ENCODE results near the gene CORO7.
"Not testable (repeated sequence)": the region's sequence is repeated elsewhere in the genome, so short reads cannot be mapped to it uniquely, and the experiment has no call there.

The CORO7 gene

DNA sequence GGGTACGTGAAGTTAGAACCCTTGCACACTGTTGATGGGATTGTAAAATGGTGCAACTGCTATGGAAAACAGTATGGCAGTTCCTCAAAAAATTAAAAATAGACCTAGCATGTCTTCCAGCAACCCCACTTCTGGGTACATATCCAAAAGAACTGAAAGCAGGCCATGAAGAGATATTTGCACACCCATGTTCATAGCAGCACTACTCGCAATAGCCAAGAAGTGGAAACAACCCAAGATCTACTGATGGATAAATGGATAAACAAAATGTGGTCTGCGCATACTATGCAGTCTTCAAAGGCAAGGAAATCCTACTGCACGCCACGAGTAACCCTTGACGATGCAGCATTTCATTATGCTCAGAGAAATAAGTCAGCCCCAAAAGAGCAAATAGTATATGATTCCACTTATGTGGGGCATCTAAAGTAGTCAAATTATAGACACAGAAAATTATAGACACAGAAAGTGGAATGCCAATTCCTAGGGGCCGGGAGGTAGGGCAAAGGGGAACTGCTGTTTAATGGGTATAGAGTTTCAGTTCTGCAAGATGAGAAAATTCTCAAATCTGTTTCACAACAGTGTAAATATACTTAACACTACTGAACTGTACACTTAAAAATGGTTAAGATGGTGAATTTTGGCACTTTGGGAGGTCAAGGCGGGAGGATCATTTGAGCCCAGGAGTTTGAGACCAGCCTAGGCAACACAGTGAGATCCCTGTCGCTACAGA is 17.2 kb downstream of the CORO7 start:
- DNase-seq, result no peak

DNA sequence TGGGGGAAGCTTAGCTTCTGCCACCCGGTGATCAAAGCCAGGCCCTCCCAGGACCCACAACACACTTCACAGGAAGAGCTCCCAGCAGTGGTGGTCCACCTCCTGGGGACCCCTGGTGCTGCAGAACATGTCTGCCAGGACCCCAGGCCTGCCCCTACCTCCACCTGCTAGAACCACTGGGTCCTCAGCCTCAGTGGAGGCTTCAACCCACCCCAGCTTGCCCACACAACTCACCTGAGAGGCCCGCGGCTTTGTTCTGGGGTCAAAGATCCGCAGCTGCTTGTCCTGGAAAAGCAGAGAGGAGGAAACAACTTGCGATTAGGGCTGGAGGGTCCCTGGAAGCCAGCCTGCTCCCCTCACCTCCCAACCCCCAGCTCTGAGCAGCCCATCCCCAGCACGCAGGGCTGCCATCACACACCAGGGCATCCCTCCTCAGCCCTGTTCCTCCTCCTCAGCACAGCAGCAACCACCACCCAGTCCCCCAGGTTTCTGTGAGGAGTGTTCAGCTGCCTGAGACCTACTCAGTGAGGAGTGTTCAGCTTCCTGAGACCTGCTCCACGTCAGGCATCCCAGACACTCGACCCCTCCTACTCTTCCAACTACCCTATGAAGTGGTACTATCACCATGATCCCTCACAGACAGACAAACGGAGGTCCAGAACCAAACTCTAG is 21.2 kb downstream of the CORO7 start:
- no peak for DNase-seq

DNA sequence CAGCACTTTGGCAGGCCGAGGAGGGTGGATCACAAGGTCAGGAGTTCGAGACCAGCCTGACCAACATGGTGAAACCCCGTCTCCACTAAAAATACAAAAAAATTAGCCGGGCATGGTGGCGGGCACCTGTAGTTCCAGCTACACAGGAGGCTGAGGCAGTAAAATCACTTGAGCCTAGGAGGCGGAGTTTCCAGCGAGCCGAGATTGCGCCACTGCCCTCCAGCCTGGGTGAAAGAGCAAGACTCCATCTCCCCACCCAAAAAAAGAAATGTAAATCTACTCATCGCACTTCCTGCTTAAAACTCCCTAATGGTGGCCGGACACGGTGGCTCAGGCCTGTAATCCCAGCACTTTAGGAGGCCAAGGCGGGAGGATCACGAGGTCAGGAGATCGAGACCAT is 22.5 kb downstream of the CORO7 start:
- not testable (repeated sequence) for DNase-seq

DNA sequence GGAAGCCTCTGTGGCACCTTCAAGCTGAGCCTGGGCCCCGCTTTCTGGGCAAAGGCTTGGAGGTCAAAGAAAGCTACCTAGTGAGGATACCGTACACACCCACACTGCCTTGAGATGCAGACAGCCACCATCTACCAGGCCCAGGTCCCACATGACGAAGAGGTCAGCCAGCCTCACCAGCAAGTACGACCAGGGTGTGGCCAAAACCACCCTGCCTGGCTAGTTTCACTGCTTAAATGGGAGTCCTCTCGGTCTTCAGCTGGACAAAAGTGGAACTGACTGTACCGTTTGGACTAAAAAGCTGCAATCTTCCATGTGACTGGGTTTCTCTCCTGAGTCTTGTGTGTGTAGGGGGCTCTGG is 23.2 kb downstream of the CORO7 start:
- no peak for DNase-seq

DNA sequence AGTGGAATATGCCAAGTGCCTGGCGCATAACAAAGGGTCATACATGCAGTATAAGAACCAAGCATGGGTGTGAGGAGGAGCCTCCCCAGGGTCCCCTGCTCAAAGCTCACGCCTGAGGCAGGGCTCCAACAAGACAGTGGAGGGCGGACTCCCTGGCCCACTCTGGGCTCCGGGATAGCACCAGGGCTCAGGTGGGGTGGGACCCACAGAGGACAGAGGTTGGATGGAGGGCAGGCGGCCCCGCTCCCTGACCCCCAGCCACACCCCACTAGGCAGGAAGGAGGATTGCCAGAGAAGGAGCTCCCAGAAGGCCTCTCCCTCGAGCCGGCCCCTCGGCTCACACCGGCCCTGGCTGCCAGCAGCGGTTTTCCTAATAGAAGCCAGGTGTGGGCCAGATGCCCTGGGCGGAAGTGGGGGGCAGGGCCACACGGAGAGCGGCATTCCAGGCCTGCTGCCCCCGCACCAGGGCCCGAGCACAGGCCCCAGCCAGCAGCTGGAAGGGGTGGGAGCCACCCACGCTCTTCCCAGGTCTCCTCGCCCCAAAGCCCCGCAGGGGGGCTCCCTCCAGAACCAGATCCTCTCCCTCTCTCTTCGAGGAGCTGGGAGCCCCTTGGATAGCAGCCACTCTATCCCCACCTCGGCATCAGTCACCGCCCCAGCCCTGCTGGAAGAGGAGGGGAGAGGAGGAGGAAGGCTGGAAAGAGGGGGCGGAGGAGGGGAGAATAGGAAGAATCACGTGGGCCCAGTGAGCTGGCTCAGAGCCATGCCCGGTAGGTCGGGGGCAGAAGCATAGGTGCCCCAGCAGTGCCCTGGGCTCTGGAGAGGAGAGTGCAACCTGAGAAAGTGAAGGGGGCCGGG is 23.8 kb downstream of the CORO7 start:
- no peak for DNase-seq

DNA sequence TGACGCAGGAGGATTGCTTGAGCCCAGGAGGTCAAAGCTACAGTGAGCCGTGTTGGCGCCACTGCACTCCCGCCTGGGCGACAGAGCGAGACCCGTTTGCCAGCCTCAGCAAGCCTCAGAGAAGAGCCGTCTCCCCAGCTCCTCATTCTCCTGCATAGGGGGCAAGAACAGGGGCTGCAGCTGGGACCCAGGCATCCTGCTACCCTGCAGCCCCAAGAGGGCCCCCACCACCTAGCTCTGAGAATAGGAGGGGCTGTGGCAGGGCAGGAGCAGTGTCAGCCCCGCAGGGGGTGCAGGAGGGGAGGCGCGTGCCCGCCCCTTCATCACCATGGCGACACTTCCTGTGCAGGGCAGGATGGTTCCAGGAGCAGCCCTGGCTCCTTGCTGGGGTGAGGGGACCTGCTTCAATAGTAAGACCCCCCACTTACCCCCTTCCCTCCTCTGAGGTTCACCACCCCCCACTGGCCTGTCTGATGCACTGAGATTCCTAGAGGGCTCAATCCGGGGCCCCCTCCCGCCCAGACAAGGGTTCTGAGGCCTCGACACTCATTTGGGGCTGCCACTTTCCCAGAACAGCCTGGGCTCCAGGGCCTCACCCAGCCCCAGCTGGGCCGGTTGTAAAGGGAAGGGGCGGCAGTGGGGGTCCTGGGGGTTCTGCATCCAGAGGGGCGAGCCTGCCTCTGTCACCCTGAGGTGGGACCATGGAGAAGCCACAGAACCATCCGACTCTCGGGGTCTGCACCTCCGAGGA is 24.6 kb downstream of the CORO7 start:
- DNase-seq, result peak; percentile 17

DNA sequence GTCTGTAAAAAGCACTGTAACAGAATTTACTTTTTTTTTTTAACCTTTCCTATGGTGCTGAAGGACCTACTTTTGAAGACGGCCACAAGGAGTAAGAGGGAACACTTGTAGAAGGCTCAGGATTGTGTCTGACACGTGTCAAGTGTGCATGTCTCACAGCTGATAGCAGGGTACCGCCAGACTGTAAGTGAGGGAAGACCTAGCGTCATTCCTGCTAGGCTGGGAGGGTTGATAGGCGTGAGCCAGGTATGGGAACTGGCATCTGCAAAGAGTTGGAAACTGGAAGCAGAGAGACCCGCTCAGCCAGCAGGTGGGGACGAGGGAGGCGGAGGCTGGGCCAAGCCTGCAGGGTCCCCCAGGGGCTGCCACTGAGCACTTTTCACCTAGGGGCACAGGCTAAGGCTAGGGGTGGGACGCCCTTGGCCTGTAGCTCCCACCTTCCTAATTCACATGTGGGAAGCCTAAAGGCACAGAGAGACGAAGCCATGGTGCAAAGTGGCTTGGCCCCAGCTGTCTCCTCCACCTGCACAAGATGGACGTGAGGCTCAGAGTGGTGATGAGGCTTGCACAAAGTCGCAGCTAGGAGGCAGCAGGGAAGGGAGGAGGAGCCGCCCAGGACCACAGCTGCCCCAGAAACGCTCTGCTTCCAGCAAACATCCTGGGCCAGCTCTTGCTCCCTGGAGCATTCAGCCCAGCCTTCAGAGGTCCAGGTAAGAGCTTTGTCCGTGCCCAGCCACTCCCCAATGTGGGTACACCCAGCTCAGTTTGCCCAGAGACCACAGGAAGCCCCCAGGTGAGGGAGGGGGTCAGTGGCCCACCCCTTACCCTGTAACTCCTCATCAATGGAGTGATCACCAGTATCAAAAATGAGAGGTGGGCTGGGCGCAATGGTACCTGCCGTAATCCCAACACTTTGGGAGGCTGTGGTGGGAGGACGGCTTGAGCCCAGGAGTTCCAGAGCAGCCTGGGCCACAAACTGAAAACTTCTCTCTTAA is 25.8 kb downstream of the CORO7 start:
- DNase-seq, result no peak

DNA sequence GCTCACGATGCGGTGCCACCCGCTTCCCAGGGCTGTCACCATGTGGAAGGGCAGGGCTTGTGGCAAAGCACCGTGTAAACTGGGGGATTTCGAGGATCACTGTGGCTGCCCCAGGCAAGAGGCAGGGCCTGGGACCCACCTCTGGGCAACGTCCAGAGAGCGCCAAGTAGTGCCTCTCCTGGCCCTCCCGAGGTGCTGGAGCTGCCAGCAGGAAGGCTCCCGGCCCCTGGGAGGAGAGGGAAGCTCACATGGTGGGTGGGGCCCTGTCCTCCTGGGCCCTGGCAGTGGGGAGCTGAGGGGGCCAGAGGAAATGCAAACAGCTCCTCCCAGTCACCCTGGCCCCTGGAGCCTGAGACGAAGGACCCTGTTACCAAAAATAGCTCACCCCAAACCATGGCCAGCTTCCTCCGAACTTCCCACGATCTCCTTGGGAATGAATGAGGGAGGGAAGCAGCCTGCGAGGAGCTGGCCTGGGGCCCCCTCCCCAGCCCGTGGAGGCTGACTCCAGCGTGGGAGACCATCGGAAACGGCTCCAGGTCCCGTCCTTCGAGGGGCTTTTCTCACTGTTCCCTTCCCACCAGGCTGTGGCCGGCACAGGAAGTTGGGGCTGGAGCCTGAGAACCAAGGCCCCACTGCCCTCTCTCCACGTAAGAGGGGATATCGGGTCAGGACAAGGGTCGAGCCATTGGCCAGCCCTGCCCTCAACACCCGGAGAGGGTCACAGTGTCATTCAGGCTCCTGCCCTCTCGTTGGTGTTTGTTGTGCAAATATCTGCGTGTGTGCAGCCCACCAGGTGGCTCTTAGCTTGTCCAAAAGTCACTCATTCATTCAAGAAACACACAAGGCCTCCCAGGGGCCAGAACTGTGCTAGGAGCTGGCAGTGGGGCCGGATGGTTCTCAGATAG is 27.1 kb downstream of the CORO7 start:
- DNase-seq, result no peak

DNA sequence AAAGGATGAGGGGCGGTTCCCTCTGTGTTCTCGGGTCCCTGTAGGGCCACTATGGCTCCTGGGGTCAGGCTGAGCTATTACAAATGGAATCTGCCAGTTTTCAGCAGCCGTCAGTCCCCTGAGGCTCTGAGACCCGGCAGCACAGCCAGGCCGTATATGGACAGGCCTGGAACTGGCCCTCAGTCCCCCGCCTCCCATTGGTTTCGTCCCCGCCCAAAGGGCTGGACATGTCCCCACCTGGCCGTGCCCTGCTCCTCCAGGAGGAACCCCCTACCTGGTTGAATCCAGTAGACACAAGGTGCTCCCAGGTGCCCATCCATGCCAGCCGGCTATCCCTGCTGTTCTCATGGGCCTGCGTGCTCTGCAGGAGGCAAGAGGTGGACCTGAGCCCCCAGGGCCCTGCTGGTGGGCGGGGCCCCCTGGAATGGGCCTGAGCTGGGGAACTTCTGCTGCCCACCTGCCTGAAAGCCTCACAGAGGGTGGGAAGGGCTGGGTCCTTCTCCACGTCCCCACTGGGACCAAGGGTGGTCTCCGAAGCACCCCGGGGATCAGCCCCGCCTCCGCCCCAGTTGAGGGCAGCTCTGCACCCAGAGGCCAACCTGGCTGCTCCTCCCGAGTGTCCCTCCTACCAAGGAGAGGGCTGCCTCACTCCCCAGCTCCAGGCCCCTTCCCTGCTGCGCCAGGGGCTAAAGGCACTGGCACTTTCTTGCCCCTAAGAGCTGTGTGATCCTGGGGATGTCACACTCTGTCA is 27.9 kb downstream of the CORO7 start:
- DNase-seq, result no peak

DNA sequence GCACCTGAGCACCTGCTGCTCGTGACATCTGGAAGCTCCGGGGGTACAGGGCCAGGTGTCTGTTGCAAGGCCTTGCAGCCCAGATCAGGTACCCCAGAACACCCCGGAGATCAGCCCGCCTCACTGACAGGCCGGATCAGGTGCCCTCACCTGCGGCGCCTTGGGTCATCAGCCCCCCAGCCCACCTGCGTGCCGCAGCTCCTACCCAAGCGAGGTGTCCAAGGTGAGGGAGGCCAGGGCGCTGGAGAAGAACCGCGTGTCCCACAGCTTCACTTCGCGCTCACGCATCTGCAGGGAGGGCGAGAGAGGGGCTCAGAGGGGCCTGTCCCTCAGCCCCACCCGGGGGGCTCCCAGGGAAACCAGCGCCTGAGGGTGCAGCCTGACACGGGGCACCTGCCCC is 28.6 kb downstream of the CORO7 start:
- DNase-seq, result no peak

DNA sequence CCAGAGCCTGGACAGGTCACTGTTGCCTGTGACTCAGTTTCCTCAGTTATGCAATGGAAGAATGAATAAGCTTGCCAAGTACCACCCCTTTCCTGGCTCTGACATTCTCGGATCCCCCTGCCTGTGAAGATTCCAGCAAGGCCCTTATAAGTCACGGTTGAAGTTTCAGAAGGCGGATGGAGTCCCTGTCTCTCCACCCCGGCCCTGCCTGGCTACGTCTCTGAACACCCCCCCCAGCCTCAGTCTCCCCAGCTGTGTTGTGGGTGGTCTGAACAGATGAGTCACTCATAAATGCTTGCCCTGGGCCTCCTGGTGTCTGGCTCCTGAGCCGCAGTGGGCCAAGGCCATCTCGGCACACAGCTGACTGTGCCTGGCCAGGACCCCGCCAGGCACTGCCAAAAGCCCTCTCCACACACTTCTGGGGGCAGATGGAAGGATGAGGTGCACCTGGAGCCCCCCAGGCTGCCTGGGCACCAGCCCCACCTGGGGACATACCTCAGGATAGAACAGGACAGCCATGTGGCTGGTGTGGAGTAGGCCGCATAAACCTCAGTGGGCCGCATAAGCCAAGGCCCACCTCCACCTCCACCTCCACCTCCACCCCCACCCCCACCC is 29.3 kb downstream of the CORO7 start:
- no peak for DNase-seq

DNA sequence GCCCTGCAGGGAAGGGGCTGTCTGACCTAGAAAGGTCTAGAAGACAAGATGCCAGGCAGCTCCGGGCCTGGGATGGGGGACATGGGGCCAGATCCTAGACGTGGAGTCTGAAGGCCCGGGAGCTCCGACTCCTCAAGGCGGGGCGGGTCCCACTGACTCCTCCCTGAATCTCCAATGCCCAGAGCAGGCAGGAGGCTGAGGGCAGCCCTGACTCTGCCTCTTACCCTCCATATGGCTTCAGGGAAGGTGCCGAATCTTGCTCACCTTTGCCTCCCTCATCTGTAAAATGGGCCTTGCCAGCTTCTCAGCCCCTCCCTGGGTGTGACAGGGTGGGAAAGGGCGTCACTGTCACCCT is 30.0 kb downstream of the CORO7 start:
- no peak for DNase-seq

DNA sequence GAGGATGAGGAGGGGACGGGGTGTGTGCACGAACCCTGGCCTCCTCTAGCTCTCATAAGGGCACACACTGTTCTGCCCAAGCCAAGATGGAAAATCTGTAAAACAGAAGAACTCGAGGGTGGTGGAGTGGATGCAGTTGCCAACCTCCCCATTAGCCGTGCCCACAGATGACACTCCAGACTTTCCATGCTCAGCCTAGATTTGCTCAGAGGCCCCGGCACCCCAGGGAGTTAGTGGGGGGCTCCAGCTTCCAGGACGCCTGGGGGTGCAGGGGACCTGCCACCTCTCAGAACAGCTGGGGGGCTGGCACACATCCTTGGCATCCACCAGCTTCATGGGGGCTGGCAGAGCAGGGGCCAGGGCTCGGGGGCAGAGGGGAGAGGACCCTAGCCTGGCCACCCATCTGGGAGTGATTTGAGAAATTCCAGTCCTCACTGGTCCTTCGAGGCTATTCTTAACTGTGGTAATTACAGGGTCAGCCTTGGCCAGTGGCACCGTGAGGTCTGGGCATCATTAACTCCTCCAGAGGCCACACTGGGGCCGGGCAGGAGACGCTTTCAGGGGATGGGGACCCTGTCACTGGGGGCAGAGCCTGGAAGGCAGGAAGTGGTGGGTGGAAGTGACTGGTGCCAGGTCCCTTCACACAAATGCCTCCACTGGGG is 30.5 kb downstream of the CORO7 start:
- DNase-seq, result no peak

DNA sequence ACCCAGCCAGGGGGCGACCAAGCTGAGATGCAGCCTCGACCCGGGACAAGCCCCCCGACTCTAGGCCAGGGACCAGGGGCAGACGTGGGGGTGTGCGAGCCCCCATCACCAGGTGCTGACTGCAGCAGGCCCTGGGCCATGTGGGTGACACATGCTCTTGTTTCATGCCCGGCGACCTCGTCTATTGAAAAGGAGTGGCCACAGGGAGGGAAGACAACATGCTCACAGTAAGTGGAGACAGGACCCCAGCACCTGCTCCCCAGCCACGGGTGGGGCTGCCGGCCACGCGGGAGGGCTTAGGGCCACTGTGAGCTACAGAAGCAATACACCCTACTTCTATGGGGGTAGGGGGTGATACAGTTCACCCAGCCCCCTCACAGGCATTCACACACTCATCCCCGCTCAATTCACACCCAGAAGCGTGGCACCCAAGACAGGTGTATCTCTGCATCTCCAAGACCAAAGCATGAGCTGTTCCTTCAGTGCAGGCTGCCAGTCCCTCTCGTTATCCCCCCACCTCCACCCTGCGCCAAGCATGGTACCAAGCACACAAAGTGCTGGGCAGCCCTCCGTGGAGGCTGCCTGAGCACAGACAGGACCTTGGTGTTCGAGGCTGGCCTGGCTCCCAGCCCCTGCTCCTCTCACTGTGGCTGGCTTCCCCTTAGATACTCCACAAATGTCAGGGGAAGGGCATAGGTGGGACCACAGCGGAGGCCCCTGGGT is 31.2 kb downstream of the CORO7 start:
- DNase-seq, result no peak

DNA sequence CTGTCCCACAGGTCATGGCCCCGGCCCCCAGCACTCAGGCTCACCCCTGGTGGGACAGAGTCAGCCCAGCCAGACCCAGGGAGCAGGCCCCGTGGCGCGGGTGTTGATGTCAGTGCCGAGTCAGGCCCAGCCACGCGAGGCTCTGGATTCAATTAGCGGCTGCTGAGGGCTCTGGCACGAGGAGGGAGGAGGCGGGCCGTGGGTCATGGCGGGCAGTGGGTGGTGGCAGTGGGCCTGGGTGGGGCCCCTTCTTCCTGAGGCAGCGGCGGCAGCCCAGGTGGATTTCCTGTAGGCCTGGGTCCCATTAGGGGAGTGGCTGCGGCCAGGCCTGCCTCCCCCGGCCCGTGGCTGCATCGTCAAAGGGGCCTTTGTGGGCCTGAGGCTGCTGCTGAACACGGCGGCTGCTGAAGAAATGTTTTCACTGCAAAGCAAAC is 31.9 kb downstream of the CORO7 start:
- no peak for DNase-seq

DNA sequence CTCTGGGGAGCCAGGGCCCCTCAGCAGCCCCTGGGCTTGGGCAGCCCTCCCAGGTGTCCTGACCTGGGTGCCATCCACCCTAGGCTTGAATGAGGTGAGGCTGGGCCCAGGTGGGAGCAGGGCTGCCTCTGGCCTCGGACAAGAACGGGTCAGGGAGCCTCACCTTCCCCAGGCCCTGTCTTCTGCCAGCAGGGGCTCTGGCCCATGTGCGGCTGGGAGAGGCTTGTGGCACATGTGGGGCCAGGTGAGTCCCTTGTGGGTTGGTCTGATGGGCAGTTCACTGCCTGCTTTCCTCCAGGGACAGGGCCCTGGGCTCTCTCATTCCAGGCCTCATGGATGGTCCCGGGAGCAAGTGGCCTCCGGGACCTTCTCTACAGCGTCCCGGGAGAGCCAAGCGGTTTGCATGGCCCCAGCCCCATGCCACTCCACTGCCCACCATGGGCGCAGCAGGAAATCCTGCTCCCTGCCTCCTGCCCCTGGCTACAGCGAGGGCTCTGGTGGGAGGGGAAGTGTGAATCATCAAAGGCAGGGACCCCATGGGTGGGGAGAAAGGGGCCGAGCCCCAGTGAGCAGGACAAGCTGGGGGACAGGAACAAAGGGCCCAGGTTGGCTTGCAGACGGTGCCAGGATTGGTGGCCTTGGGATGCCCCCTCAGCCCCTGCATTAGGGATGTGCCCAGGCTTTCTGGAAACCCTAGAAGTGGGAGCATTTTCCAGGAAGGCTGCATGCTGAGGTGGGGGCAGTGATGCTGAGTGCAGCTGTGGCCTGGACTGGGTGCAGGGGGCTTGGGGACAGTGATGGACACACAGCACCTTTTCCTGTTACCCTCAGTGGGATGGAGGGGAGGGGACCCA is 32.6 kb downstream of the CORO7 start:
- no peak for DNase-seq

DNA sequence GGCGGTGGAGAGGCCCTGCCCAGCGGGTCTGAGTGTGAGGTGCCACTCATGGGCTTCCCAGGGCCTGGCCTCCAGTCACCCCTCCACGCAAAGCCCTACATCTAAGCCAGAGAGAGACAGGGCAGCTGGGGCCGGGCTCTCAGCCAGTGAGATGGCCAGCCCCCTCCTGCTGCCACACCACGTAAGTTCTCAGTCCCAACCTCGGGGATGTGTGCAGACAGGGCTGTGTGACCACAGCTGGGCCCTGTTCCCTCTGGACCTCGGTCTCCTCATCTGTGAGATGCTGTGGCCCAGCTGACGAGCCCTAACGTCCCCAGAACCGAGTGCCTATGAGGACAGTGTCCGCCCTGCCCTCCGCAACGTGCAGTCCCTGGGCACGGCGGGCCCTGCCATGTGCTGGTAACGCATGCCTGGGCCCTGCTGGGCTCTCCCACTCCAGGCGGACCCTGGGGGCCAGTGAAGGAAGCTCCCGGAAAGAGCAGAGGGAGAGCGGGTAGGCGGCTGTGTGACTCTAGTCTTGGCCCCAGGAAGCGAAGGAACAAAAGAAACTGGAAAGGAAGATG is 33.5 kb downstream of the CORO7 start:
- DNase-seq, result no peak
